Vagina (tissue), 2 donors: ENCODE measurements around the gene ALG1.
"Not testable (repeated sequence)": the region's sequence is repeated elsewhere in the genome, so short reads cannot be mapped to it uniquely, and the experiment has no call there.

Experiments used
- POLR2A ChIP-seq, 2 donors: fragments of 450-650 bp; IDR thresholded peaks; one replicate each; pipeline ENCODE4 v1.6.1; 2017; ENCODE audit warnings: antibody characterized with exemption in 2 of 2, mild to moderate bottlenecking in 2 of 2, moderate library complexity in 2 of 2
- TF ChIP-seq, protein P1 (sequence below), 3 experiments: fragments of 450-650 bp in 2 of 3; fragments of 200-600 bp in 1 of 3; sonication (generic) in 1 of 3; IDR thresholded peaks; one replicate each; pipeline ENCODE4 v1.5.1; 2017 to 2019; ENCODE audit warnings: antibody characterized with exemption in 3 of 3, mild to moderate bottlenecking in 2 of 3, moderate library complexity in 2 of 3

DNA sequence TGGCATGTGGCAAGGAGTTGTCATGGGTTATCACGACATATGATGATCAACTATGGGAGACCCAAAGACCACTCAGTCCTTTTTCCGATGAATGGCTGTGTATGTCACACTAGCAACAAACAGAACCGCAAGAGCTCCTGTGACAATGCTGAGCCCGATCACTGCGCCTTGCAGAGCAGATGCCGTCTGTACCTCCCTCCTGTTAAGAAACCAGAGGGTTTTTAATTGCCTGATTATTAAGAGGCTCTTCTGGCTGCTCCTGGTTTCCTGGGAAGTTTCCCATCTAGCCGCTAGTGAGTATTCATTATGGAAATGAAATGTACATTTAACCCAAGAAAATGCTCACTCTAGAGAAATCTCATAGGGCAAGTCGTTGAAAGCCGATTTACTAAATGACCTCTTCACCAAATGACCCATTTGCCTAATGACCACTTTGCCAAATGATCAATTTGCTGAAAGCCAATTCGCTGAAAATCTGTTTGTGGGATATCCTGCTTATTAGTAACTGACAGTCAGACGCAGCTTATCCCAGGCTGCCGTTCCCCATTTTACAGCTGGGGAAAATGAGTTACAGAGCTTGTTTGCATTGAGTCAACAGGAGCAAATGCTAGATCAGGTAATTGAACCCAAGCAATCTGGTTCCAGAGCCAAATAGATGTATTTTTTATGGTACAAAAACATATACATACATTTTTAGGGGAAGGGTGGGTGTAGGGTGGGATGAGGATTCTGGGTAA lies 31.8 kb downstream of the ALG1 start:
- TF ChIP-seq, protein P1, sequence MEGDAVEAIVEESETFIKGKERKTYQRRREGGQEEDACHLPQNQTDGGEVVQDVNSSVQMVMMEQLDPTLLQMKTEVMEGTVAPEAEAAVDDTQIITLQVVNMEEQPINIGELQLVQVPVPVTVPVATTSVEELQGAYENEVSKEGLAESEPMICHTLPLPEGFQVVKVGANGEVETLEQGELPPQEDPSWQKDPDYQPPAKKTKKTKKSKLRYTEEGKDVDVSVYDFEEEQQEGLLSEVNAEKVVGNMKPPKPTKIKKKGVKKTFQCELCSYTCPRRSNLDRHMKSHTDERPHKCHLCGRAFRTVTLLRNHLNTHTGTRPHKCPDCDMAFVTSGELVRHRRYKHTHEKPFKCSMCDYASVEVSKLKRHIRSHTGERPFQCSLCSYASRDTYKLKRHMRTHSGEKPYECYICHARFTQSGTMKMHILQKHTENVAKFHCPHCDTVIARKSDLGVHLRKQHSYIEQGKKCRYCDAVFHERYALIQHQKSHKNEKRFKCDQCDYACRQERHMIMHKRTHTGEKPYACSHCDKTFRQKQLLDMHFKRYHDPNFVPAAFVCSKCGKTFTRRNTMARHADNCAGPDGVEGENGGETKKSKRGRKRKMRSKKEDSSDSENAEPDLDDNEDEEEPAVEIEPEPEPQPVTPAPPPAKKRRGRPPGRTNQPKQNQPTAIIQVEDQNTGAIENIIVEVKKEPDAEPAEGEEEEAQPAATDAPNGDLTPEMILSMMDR (IDR thresholded peaks at IDR 0.05) = not testable (repeated sequence)
- not testable (repeated sequence) for TF ChIP-seq POLR2A (IDR thresholded peaks at IDR 0.05)
